Mesothelial cell of epicardium (in vitro differentiated cells): Measurements from ENCODE around the gene LTBP3. TPM values are rescaled to one million over a fixed set of nuclear protein-coding genes. Genes with fewer than 3 reads are reported as not detected.

ENCODE experiments used
- DNase-seq, 2 experiments: peaks; one replicate each; pipeline ENCODE4 v3.0.0; 2021; ENCODE audit warnings: low spot score in 2 of 2; ENCODE audit not compliant: unreplicated experiment in 2 of 2
- H3K27ac Mint-ChIP-seq: 2 replicates; pipeline ENCODE4 v1.8.0; 2021; ENCODE audit warnings: mixed read lengths
- H3K27me3 Mint-ChIP-seq: 2 replicates; pipeline ENCODE4 v1.8.0; 2021; ENCODE audit warnings: low read depth, mixed read lengths
- H3K36me3 Mint-ChIP-seq: 2 replicates; pipeline ENCODE4 v1.8.0; 2021; ENCODE audit warnings: mixed read lengths
- H3K4me1 Mint-ChIP-seq: 2 replicates; pipeline ENCODE4 v1.8.0; 2021; ENCODE audit warnings: mixed read lengths
- H3K4me3 Mint-ChIP-seq: 2 replicates; pipeline ENCODE4 v1.8.0; 2021; ENCODE audit warnings: mild to moderate bottlenecking, moderate library complexity, mixed read lengths
- H3K9me3 Mint-ChIP-seq: 2 replicates; pipeline ENCODE4 v1.8.0; 2021; ENCODE audit warnings: mixed read lengths
- CTCF ChIP-seq: fragments of 200-600 bp; sonication (generic); IDR thresholded peaks from one replicate; pipeline ENCODE4 v1.5.0; 2021; ENCODE audit warnings: antibody characterized with exemption; ENCODE audit not compliant: unreplicated experiment
- total RNA-seq: library from RNA; stranded (reverse); gene quantifications from 3 replicates; pipeline ENCODE4 v1.2.1, GENCODE V29; 2021

Gene LTBP3
- total RNA-seq, 1 donor from 2014 or later = 333 TPM

GRCh38 chr11:65500387-65501185 lies 57.6 kb downstream of the LTBP3 start:
- no peak for DNase-seq
- no peak overlapping the region for H3K27ac Mint-ChIP-seq
- H3K36me3 Mint-ChIP-seq = peaks cover 27% of the 10 kb centered on the region
- no peaks in the 10 kb centered on the region for H3K27me3 Mint-ChIP-seq
- no peak for TF ChIP-seq CTCF
- no peak overlapping the region for H3K4me3 Mint-ChIP-seq
- H3K4me1 Mint-ChIP-seq = peaks cover 32% of the 10 kb centered on the region
- H3K9me3 Mint-ChIP-seq = no peaks in the 10 kb centered on the region

- DNase-seq = no peak
- peaks cover 27% of the 10 kb centered on the region for H3K4me1 Mint-ChIP-seq
- TF ChIP-seq CTCF = no peak
- no peak overlapping the region for H3K4me3 Mint-ChIP-seq
- H3K27ac Mint-ChIP-seq = no peak overlapping the region
- no peaks in the 10 kb centered on the region for H3K9me3 Mint-ChIP-seq
- H3K36me3 Mint-ChIP-seq = peaks cover 22% of the 10 kb centered on the region
- no peaks in the 10 kb centered on the region for H3K27me3 Mint-ChIP-seq
These were observed 58.3 kb downstream of the LTBP3 start for GRCh38 chr11:65499713-65500386.

GRCh38 chr11:65498977-65499712 lies 59.0 kb downstream of the LTBP3 start, which contains the start of gene MALAT1:
Gene MALAT1, plus strand, starts transcription at chr11:65499045.
- H3K4me3 Mint-ChIP-seq = no peak within 1 kb of the TSS
- no peak for TF ChIP-seq CTCF
- no peaks in the 10 kb centered on the region for H3K27me3 Mint-ChIP-seq
- H3K36me3 Mint-ChIP-seq = peaks cover 15% of the 10 kb centered on the region
- H3K9me3 Mint-ChIP-seq = no peaks in the 10 kb centered on the region
- DNase-seq = peak; percentile 88 to 96
- no peak within 1 kb of the TSS for H3K27ac Mint-ChIP-seq
- peaks cover 26% of the 10 kb centered on the region for H3K4me1 Mint-ChIP-seq

- Mint-ChIP-seq H3K36me3 (peaks cover 10% of the 10 kb centered on the region), H3K4me3 (no peak overlapping the region), H3K27ac (no peak overlapping the region), H3K4me1 (peaks cover 29% of the 10 kb centered on the region), H3K9me3 (no peaks in the 10 kb centered on the region), H3K27me3 (no peaks in the 10 kb centered on the region)
- DNase-seq = no peak
- no peak for TF ChIP-seq CTCF
These were observed 59.5 kb downstream of the LTBP3 start for GRCh38 chr11:65498727-65498976.

- Mint-ChIP-seq H3K27me3 (no peaks in the 10 kb centered on the region), H3K9me3 (no peaks in the 10 kb centered on the region), H3K27ac (no peak overlapping the region), H3K36me3 (peaks cover 8% of the 10 kb centered on the region), H3K4me3 (no peak overlapping the region), H3K4me1 (peaks cover 33% of the 10 kb centered on the region)
- no peak for DNase-seq
- TF ChIP-seq CTCF = no peak
These were observed 60.0 kb downstream of the LTBP3 start for GRCh38 chr11:65498042-65498726.
